Ovary (tissue), 10 donors: ENCODE results near the gene OR2T6. TPM values are rescaled to one million over a fixed set of nuclear protein-coding genes. Genes with fewer than 3 reads are reported as not detected.

Experiments
- DNase-seq, 5 donors: peaks; one replicate each; pipeline ENCODE4 v3.0.0-alpha.2; 2019 to 2020
- H3K27ac ChIP-seq, 2 donors: fragments of 200-600 bp; one replicate each; pipeline versions ENCODE4 v1.5.1 to v1.8.0; 2019 to 2022
- H3K27me3 ChIP-seq: fragments of 200-600 bp; one replicate; pipeline ENCODE4 v1.8.0; 2022
- H3K36me3 ChIP-seq: fragments of 200-600 bp; sonication (generic); one replicate; pipeline ENCODE4 v1.5.1; 2019
- H3K4me1 ChIP-seq: one replicate; pipeline ENCODE4 v1.8.1; 2013; ENCODE audit warnings: mild to moderate bottlenecking, moderate library complexity; ENCODE audit not compliant: insufficient read depth
- H3K4me3 ChIP-seq: fragments of 200-600 bp; sonication (generic); one replicate; pipeline ENCODE4 v1.5.1; 2017
- H3K9me3 ChIP-seq, 2 donors: fragments of 200-600 bp in 1 of 2; sonication (generic) in 1 of 2; one replicate each; pipeline versions ENCODE4 v1.5.1 to v1.8.1; 2013 to 2019; ENCODE audit warnings: mild to moderate bottlenecking in 1 of 2, moderate library complexity in 1 of 2
- EP300 ChIP-seq: sonication (generic); formaldehyde crosslinking; IDR thresholded peaks from one replicate; pipeline ENCODE4 v1.6.1; 2017; ENCODE audit warnings: antibody characterized with exemption
- POLR2A ChIP-seq: fragments of 450-650 bp; IDR thresholded peaks from one replicate; pipeline ENCODE4 v1.6.1; 2017; ENCODE audit warnings: antibody characterized with exemption, mild to moderate bottlenecking, moderate library complexity
- WGBS, 3 donors: extraction: QIAGEN DNeasy Blood & Tissue Kit in 1 of 3; methylation state at CpG; one replicate each; pipeline versions ENCODE4 v1.1.5 to v1.1.7; 2013 to 2017; 5-methylcytosine and 5-hydroxymethylcytosine counted together
- intact Hi-C, 4 donors: fragments of 100-400 bp; cut with DNase I; formaldehyde crosslinking; loops; one replicate each; pipeline versions ENCODE4 v1.11.0 to v1.15.1; 2022 to 2023
- long read RNA-seq, 3 donors: library from polyadenylated mRNA in 2 of 3; unstranded in 2 of 3; transcript quantifications; one replicate each; pipeline ENCODE4 v2.0.0 and lab custom pipeline, GENCODE V29; 2021 to 2026
- polyA plus RNA-seq, 2 donors: library from polyadenylated mRNA; stranded (reverse); fragments of 200-250 nt in 1 of 2; fragments of 350-450 nt in 1 of 2; fragmentation: Illumina TruSeq in 1 of 2; extraction: RNeasy Lipid Tissue Mini Kit (QIAGEN cat#74804) in 1 of 2; gene quantifications; one replicate each; pipeline ENCODE4 v1.2.3, GENCODE V29; 2013 to 2014
- total RNA-seq, 7 donors: library from RNA; depleted of rRNA in 2 of 7; stranded (reverse); fragments of >200 nt in 2 of 7; fragmentation: NEBNext Ultra II Directional in 3 of 7; extraction: Animal tissue kit (Norgen Biotek cat#: 25700) in 3 of 7; gene quantifications; one replicate each; pipeline versions ENCODE4 v1.1.0 to v1.2.4, GENCODE V29; 2016 to 2023
- TF ChIP-seq, protein P1 (sequence below), 3 donors: fragments of 450-650 bp in 2 of 3; fragments of 200-600 bp in 1 of 3; IDR thresholded peaks; one replicate each; pipeline versions ENCODE4 v1.5.1 to v1.8.0; 2016 to 2022; ENCODE audit warnings: antibody characterized with exemption in 3 of 3, mild to moderate bottlenecking in 1 of 3
- donor health status: DM: no; HTN: no; CAD: no; lungs with moderate emphysema.
- donor health status: DM: no; HTN: no; CAD: no.
- donor health status: Bipolar disorder and iron deficiency.
- donor health status: DM: yes; HTN: yes; CAD: no.
- donor health status: DM: no; HTN: no; CAD: no.
- donor health status: DM: yes; HTN: yes; CAD: no.

The OR2T6 gene, protein sequence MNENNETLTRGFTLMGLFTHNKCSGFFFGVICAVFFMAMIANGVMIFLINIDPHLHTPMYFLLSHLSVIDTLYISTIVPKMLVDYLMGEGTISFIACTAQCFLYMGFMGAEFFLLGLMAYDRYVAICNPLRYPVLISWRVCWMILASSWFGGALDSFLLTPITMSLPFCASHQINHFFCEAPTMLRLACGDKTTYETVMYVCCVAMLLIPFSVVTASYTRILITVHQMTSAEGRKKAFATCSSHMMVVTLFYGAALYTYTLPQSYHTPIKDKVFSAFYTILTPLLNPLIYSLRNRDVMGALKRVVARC
- total RNA-seq = not detected
- not detected for polyA plus RNA-seq
- long read RNA-seq, donor 1 = 0 reads
- long read RNA-seq, donor 2 = 0 reads
- long read RNA-seq, donor 3 = 0 reads

DNA sequence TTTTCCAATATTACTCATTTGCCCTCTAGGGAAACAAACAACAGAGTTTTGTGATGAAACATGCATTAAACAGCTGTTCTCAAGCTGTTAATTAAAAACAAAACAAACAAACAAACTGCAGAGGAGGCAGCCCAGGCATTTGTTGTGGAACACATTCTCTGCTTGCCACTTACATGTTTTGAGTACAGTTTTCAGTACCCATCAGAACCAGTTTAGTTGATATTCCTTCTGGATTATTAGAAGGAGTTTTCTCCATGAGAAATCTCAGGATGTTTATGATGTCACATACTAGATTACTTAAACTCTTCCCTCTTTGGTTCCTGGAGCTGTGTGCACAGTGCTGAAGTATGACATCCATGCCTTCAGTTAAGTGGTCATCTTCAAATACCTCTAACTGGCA is at the start of gene OR2T6:
TSS of gene OR2T6 (plus strand) at position 301 of the 400 bp plus-strand sequence. CDS start 11,863 bp downstream, outside the sequence.
- H3K36me3 ChIP-seq = no peaks in the 10 kb centered on the region
- no peak for DNase-seq
- intact Hi-C loops = no loop called here
- no peaks in the 10 kb centered on the region for H3K9me3 ChIP-seq
- TF ChIP-seq, protein P1, sequence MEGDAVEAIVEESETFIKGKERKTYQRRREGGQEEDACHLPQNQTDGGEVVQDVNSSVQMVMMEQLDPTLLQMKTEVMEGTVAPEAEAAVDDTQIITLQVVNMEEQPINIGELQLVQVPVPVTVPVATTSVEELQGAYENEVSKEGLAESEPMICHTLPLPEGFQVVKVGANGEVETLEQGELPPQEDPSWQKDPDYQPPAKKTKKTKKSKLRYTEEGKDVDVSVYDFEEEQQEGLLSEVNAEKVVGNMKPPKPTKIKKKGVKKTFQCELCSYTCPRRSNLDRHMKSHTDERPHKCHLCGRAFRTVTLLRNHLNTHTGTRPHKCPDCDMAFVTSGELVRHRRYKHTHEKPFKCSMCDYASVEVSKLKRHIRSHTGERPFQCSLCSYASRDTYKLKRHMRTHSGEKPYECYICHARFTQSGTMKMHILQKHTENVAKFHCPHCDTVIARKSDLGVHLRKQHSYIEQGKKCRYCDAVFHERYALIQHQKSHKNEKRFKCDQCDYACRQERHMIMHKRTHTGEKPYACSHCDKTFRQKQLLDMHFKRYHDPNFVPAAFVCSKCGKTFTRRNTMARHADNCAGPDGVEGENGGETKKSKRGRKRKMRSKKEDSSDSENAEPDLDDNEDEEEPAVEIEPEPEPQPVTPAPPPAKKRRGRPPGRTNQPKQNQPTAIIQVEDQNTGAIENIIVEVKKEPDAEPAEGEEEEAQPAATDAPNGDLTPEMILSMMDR (IDR thresholded peaks at IDR 0.05) = no peak
- no peak for TF ChIP-seq POLR2A
- no peak for TF ChIP-seq EP300
- no peak within 1 kb of the TSS for H3K27ac ChIP-seq
- H3K27me3 ChIP-seq = no peaks in the 10 kb centered on the region
- H3K4me1 ChIP-seq = no peaks in the 10 kb centered on the region
- H3K4me3 ChIP-seq = no peak within 1 kb of the TSS

DNA sequence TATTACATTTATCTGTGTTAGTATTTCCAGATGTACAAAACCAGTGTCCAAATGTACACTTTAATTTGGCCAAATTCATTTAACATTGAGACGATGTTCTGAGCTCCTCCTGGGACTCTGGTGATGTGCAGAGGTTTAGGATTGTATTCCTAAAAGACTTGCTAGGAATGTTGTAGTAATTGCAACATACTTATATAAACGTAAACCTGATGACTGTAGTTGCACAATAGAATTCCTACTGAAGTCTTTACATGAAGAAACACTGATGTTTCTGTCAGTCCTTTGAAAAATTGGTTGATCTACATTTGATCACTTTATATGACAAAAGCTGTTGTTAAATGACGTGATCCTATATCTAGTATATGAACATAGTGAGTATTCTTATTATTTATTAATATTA is 32.1 kb upstream of the OR2T6 start:
- H3K4me1 ChIP-seq = no peaks in the 10 kb centered on the region
- no peaks in the 10 kb centered on the region for H3K27me3 ChIP-seq
- intact Hi-C loops = no loop called here
- no peak for TF ChIP-seq EP300
- TF ChIP-seq, protein P1 (IDR thresholded peaks at IDR 0.05) = no peak
- no peak for TF ChIP-seq POLR2A
- 38 to 51% (median 47%) methylated on average over 3 of the region's 3 CpGs for WGBS, 3 donors
- no peak overlapping the region for H3K27ac ChIP-seq
- H3K4me3 ChIP-seq = no peak overlapping the region
- DNase-seq = no peak
- no peaks in the 10 kb centered on the region for H3K36me3 ChIP-seq
- no peaks in the 10 kb centered on the region for H3K9me3 ChIP-seq

DNA sequence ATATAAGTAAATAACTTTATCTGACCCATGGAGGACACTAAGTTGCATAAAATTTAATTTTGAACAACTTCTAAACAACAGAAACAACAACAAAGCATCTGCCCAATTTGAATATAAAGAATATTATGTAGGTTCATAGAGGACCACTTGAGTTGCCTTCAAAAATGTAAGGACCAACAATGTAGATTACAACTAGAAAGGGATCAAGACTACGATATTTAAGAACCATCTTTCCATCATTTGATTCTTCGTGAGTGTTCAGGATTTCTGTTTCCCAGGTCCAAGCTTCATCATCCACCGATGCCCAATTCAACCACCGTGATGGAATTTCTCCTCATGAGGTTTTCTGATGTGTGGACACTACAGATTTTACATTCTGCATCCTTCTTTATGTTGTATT is 27.1 kb upstream of the OR2T6 start, which contains the start of gene OR14C36:
TSS of gene OR14C36 (plus strand) at position 301 of the 400 bp plus-strand sequence. CDS start at position 301, 0 bp downstream.
- WGBS, 3 donors = 66 to 73% (median 70%) methylated on average over 4 of the region's 4 CpGs
- Histone ChIP-seq H3K27me3 (no peaks in the 10 kb centered on the region), H3K4me3 (no peak within 1 kb of the TSS), H3K36me3 (no peaks in the 10 kb centered on the region), H3K4me1 (no peaks in the 10 kb centered on the region), H3K9me3 (no peaks in the 10 kb centered on the region), H3K27ac (no peak within 1 kb of the TSS)
- intact Hi-C loops = no loop called here
- no peak for DNase-seq
- TF ChIP-seq, protein P1 (IDR thresholded peaks at IDR 0.05) = no peak
- TF ChIP-seq EP300 = no peak
- no peak for TF ChIP-seq POLR2A

DNA sequence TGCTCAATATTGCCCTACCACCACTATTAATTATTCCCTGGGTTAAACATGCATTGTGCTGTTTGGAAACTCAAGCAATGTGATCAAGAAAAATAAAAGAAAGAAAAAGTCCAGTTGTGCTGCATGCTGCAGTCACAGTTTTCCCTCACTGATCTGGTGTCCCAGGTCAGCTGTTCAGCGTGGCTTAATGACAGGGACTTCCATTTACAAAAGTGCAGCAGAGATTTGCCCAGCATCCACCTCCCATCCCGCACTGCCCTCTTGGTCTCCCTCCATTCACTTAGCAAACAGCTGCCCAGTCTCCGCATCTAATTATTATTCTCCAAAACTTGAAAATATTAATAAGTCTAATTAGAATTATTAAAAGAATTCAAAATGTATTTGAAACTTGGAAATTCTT is 16.1 kb upstream of the OR2T6 start:
- TF ChIP-seq POLR2A (no peak), EP300 (no peak)
- TF ChIP-seq, protein P1 (IDR thresholded peaks at IDR 0.05) = no peak
- Histone ChIP-seq H3K27ac (no peak overlapping the region), H3K9me3 (no peaks in the 10 kb centered on the region), H3K36me3 (no peaks in the 10 kb centered on the region), H3K4me1 (no peaks in the 10 kb centered on the region), H3K27me3 (no peaks in the 10 kb centered on the region), H3K4me3 (no peak overlapping the region)
- WGBS, 3 donors = 57 to 70% (median 60%) methylated on average over 3 of the region's 3 CpGs
- no peak for DNase-seq
- intact Hi-C loops = no loop called here
